OCI-LY1 (cell line): ENCODE results near the gene PACC1.

ENCODE experiments used
- H2AFZ ChIP-seq: fragments of 200-600 bp; sonication (generic), shearing (Covaris generic); 2 replicates; pipeline ENCODE4 v1.6.0; 2014; ENCODE audit warnings: antibody characterized with exemption, mild to moderate bottlenecking, low read length
- H3F3A ChIP-seq: fragments of 200-600 bp; sonication (generic), shearing (Covaris generic); 2 replicates; pipeline ENCODE4 v1.6.0; 2014; ENCODE audit warnings: mild to moderate bottlenecking, antibody characterized with exemption, low read length, moderate library complexity; ENCODE audit not compliant: insufficient read depth
- H3K27ac ChIP-seq: fragments of 200-600 bp; sonication (generic); 2 replicates; pipeline ENCODE4 v1.5.1; 2014; ENCODE audit warnings: low read length, mixed run types, mild to moderate bottlenecking, low read depth; ENCODE audit not compliant: poor library complexity, severe bottlenecking
- H3K27me3 ChIP-seq: fragments of 200-600 bp; sonication (generic); 2 replicates; pipeline ENCODE4 v1.6.0; 2014; ENCODE audit warnings: antibody characterized with exemption, mild to moderate bottlenecking, low read length, moderate library complexity; ENCODE audit not compliant: insufficient read depth
- H3K36me3 ChIP-seq: fragments of 200-600 bp; sonication (generic); 2 replicates; pipeline ENCODE4 v1.6.1; 2014; ENCODE audit warnings: mild to moderate bottlenecking, antibody characterized with exemption, low read length, moderate library complexity, mixed read lengths; ENCODE audit not compliant: insufficient read depth
- H3K4me1 ChIP-seq: fragments of 200-600 bp; sonication (generic); 2 replicates; pipeline ENCODE4 v1.5.1; 2014; ENCODE audit warnings: mild to moderate bottlenecking, low read length, moderate library complexity; ENCODE audit not compliant: insufficient read depth, severe bottlenecking
- H3K4me2 ChIP-seq: fragments of 200-600 bp; sonication (generic), shearing (Covaris generic); 2 replicates; pipeline ENCODE4 v1.6.1; 2014; ENCODE audit warnings: low read length
- H3K4me3 ChIP-seq: fragments of 200-600 bp; sonication (generic); 2 replicates; pipeline ENCODE4 v1.5.1; 2014; ENCODE audit warnings: low read length, low read depth, mild to moderate bottlenecking, mixed read lengths; ENCODE audit not compliant: poor library complexity, severe bottlenecking
- H3K79me2 ChIP-seq: fragments of 200-600 bp; shearing (Covaris generic); 2 replicates; pipeline ENCODE4 v1.6.1; 2016; ENCODE audit warnings: mixed run types, low read length, mixed read lengths; ENCODE audit not compliant: insufficient read depth
- H3K9ac ChIP-seq: fragments of 200-600 bp; sonication (generic), shearing (Covaris generic); 2 replicates; pipeline ENCODE4 v1.6.1; 2014; ENCODE audit warnings: mild to moderate bottlenecking, low read length, mixed read lengths
- H3K9me2 ChIP-seq: fragments of 200-600 bp; sonication (generic), shearing (Covaris generic); 2 replicates; pipeline ENCODE4 v1.6.1; 2014; ENCODE audit warnings: low read depth, mild to moderate bottlenecking, low read length, mixed read lengths
- H3K9me3 ChIP-seq: fragments of 200-600 bp; shearing (Covaris generic); 2 replicates; pipeline ENCODE4 v1.6.1; 2014; ENCODE audit warnings: low read length, mixed read lengths
- H4K20me1 ChIP-seq: fragments of 200-600 bp; sonication (generic), shearing (Covaris generic); 2 replicates; pipeline ENCODE4 v1.6.0; 2016; ENCODE audit warnings: mild to moderate bottlenecking, low read length; ENCODE audit not compliant: insufficient read depth
- EZH2 ChIP-seq: fragments of 200-600 bp; sonication (generic), shearing (Covaris generic); IDR thresholded peaks from 2 replicates; pipeline ENCODE4 v1.8.0; 2017; ENCODE audit warnings: borderline replicate concordance, mixed run types, mild to moderate bottlenecking, antibody characterized with exemption, low read length, moderate library complexity, mixed read lengths
- TF ChIP-seq, protein P1 (sequence below): fragments of 200-600 bp; sonication (generic), shearing (Covaris generic); IDR thresholded peaks from 2 replicates; pipeline ENCODE4 v1.5.1; 2017; ENCODE audit warnings: mild to moderate bottlenecking, antibody characterized with exemption, low read length, moderate library complexity, mixed read lengths

Gene PACC1

DNA sequence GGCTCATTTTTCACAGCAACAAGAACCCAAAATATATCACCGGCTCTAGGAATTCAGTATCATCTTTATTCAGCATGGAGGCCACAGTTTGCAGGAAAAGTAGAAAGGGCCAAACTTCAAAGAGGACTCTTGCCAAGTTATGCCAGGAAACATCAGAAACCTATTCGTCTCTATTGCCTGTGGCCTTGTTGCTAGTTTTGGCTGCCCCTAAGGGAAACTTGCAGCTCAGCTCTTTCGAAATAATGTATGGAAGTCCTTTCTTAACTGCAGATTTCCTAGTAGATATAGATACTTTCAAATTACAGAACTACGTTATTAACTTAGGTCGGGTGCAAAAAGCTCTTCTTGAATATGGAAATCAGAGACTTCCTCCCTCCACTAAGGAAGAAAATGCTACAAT, 13.8 kb upstream of the PACC1 start:
- Histone ChIP-seq H3K79me2 (no peaks in the 10 kb centered on the region), H3K27me3 (peaks cover 6% of the 10 kb centered on the region), H3K27ac (no peak overlapping the region), H3K9ac (no peak overlapping the region), H3K4me1 (peaks cover 20% of the 10 kb centered on the region), H3K4me3 (no peak overlapping the region), H3F3A (no peaks in the 10 kb centered on the region), H2AFZ (no peak overlapping the region), H3K36me3 (no peaks in the 10 kb centered on the region; the same call in 1 of the 2 replicates), H3K4me2 (no peak overlapping the region), H4K20me1 (no peaks in the 10 kb centered on the region), H3K9me2 (no peaks in the 10 kb centered on the region), H3K9me3 (no peaks in the 10 kb centered on the region)
- TF ChIP-seq EZH2: no peak
- TF ChIP-seq, protein P1, sequence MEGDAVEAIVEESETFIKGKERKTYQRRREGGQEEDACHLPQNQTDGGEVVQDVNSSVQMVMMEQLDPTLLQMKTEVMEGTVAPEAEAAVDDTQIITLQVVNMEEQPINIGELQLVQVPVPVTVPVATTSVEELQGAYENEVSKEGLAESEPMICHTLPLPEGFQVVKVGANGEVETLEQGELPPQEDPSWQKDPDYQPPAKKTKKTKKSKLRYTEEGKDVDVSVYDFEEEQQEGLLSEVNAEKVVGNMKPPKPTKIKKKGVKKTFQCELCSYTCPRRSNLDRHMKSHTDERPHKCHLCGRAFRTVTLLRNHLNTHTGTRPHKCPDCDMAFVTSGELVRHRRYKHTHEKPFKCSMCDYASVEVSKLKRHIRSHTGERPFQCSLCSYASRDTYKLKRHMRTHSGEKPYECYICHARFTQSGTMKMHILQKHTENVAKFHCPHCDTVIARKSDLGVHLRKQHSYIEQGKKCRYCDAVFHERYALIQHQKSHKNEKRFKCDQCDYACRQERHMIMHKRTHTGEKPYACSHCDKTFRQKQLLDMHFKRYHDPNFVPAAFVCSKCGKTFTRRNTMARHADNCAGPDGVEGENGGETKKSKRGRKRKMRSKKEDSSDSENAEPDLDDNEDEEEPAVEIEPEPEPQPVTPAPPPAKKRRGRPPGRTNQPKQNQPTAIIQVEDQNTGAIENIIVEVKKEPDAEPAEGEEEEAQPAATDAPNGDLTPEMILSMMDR: no peak

DNA sequence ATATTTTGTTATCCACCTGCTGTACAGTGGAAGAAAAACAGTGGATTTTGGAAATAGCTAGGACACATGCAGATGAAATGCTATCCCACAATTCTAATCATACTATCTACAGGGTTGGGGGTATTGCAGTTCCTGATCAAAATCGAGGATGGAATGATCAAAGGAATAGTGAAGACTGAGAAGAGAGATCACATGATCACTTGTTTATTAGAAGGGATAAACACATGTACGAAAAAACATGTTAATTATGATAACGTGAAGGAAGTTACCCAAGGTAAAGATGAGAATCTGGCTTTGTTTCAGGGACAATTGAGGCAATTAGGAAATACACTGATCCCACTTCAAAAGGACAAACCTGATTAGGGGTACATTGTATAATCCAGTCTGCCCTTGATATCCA, 9.2 kb upstream of the PACC1 start:
- H4K20me1 ChIP-seq: no peaks in the 10 kb centered on the region

DNA sequence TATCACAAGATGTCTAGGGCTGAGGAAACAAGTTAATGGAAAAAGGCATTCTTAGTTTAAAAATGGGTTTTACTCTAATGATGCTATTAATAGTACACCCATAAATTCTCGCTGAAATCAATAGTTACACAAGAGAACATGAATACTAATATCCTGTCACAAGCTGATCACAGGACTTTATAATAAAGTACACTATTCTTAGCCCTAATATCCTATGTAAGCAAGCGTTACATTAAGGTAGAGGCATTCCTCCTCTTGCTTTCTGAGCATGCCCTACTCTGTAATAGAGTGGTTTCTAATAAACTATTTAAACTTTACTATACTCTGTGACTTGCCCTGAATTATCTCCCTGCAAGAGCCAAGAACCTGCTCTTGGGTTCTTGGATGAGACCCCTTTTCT, 6.5 kb upstream of the PACC1 start:
- Histone ChIP-seq H3K79me2 (no peaks in the 10 kb centered on the region), H3K9me2 (no peaks in the 10 kb centered on the region), H3K9ac (no peak overlapping the region), H3K4me3 (no peak overlapping the region), H3K36me3 (no peaks in the 10 kb centered on the region; the same call in 1 of the 2 replicates), H3K9me3 (no peaks in the 10 kb centered on the region), H3K27ac (no peak overlapping the region), H3K4me2 (no peak overlapping the region), H3K4me1 (no peaks in the 10 kb centered on the region), H3F3A (no peaks in the 10 kb centered on the region), H2AFZ (no peak overlapping the region), H4K20me1 (no peaks in the 10 kb centered on the region), H3K27me3 (peaks cover 5% of the 10 kb centered on the region; the same call in 1 of the 2 replicates)
- no peak for TF ChIP-seq EZH2
- TF ChIP-seq, protein P1: no peak

More for the DNA sequence above, 9.2 kb upstream of the PACC1 start:
- TF ChIP-seq, protein P1: no peak
- no peak for TF ChIP-seq EZH2
- Histone ChIP-seq H3K4me2 (no peak overlapping the region), H3K36me3 (no peaks in the 10 kb centered on the region; the same call in 1 of the 2 replicates), H3F3A (no peaks in the 10 kb centered on the region), H3K4me3 (no peak overlapping the region), H3K9me2 (no peaks in the 10 kb centered on the region), H3K27me3 (peaks cover 8% of the 10 kb centered on the region), H3K27ac (no peak overlapping the region), H2AFZ (no peak overlapping the region), H3K9me3 (no peaks in the 10 kb centered on the region), H3K79me2 (no peaks in the 10 kb centered on the region), H3K4me1 (no peaks in the 10 kb centered on the region), H3K9ac (no peak overlapping the region)
